ENCODE results near the gene UBE3D. TPM values are rescaled to one million over a fixed set of nuclear protein-coding genes. Genes with fewer than 3 reads are reported as not detected.
"Not testable (repeated sequence)": the region's sequence is repeated elsewhere in the genome, so short reads cannot be mapped to it uniquely, and the experiment has no call there.

The UBE3D gene
- total RNA-seq, 1 experiment from 2014 or later: 10.9 TPM

DNA sequence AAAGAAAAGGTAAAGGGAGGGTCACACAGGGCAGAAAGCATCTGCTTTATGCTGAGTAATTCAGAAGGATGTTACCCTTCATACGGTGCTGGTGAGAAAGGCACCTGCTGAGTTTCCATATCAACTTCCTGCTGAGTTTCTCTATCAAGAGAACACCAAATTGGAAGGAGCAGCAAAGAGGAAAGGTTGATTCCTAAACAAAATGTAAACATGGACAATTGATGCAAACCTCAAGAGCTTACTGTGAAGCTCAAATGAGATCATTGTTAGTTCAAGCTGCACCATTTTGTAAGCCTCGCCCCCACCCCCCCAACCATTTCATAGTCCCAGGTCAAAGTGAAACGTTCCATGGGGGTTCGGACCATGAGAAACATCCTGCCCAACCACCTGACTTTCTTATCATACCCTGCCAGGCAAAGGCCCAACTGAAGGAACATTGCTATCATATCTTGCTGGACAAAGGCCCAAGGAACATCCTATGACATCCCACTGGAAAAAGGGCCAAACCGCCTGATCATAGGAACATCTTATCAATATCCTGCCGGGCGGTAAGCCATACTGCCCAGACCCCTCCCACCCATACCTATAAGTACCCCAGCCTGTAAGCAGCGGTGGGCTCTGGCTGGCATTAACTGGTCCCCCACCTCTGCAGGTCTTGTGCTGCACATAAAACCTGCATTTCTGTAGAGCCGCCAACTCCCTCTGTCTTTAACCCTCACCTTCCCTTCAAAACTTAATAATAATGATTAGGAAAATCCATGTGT lies 171.6 kb downstream of the UBE3D start:
- Histone ChIP-seq H3K4me3 (ENCODE audit: low read depth, low read length) (no peak overlapping the region), H3K36me3 (ENCODE audit: control insufficient read depth, insufficient read depth, low read length) (no peaks in the 10 kb centered on the region), H3K9me3 (no peaks in the 10 kb centered on the region), H3K4me1 (no peaks in the 10 kb centered on the region), H3K27me3 (replicated peaks; ENCODE audit: control insufficient read depth, insufficient read depth, low read length) (no peaks in the 10 kb centered on the region)
- ChIA-PET CTCF (no interaction called here), POLR2A (no interaction called here)
- no peak overlapping the region for H3K27ac Mint-ChIP-seq (ENCODE audit: unreplicated experiment)
- no peaks in the 10 kb centered on the region for H3K36me3 Mint-ChIP-seq (ENCODE audit: insufficient read depth, unreplicated experiment)
- no peak for DNase-seq
- TF ChIP-seq, protein P1, sequence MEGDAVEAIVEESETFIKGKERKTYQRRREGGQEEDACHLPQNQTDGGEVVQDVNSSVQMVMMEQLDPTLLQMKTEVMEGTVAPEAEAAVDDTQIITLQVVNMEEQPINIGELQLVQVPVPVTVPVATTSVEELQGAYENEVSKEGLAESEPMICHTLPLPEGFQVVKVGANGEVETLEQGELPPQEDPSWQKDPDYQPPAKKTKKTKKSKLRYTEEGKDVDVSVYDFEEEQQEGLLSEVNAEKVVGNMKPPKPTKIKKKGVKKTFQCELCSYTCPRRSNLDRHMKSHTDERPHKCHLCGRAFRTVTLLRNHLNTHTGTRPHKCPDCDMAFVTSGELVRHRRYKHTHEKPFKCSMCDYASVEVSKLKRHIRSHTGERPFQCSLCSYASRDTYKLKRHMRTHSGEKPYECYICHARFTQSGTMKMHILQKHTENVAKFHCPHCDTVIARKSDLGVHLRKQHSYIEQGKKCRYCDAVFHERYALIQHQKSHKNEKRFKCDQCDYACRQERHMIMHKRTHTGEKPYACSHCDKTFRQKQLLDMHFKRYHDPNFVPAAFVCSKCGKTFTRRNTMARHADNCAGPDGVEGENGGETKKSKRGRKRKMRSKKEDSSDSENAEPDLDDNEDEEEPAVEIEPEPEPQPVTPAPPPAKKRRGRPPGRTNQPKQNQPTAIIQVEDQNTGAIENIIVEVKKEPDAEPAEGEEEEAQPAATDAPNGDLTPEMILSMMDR (IDR thresholded peaks at IDR 0.05; ENCODE audit: insufficient read depth in 1 of 2, low read depth in 1 of 2, low read length in 1 of 2, severe bottlenecking in 1 of 2, unreplicated experiment in 1 of 2): no peak
- no peak overlapping the region for H3K4me3 Mint-ChIP-seq (ENCODE audit: unreplicated experiment)
- H3K9me3 Mint-ChIP-seq (ENCODE audit: unreplicated experiment): no peaks in the 10 kb centered on the region
- H3K27me3 Mint-ChIP-seq (ENCODE audit: insufficient read depth, unreplicated experiment): no peaks in the 10 kb centered on the region
- no TSS peak for BruUV-seq (replicated peaks)
- no peaks in the 10 kb centered on the region for H3K4me1 Mint-ChIP-seq (ENCODE audit: low read depth, unreplicated experiment)
- intact Hi-C loops (cut with micrococcal nuclease; ENCODE audit: unreplicated experiment): no loop called here

DNA sequence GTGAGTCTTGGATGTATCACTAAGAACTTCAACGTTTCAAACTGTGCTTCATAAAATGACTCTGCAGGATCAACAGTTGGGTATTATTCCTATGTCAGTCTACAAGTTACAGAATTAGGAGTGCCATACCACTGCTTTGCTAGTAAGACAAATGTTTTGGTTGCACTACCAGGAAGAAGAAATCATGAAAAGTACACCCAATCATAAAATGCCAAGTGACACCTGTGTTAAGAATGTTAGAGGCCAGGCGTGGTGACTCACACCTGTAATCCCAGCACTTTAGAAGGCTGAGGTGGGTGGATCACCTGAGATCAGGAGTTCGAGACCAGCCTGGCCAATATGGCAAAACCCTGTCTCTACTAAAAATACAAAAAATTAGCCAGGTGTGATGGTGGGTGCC lies 174.1 kb downstream of the UBE3D start:
- not testable (repeated sequence) for H3K27me3 ChIP-seq (replicated peaks; ENCODE audit: control insufficient read depth, insufficient read depth, low read length)

DNA sequence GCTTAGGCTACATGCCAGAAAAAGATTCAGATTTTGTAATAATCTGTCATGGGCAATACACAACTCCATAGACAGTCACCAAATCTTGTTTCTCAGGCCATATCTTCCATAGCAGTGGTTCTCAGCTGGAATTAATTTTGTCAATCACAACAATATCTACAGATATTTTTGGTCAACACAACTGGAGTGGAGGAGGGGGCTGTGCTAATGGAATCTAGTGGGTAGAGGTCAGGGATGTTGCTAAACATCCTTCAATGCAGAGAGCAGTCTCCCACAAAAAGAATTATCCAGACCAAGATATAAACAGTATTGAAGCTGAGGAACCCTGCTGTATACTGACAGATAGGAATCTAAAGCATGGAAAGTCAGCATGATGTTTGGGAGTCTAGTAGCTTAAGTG lies 174.6 kb downstream of the UBE3D start:
- no peaks in the 10 kb centered on the region for H3K9me3 ChIP-seq
- no peaks in the 10 kb centered on the region for H3K36me3 ChIP-seq (ENCODE audit: control insufficient read depth, insufficient read depth, low read length)
- no peak for DNase-seq
- intact Hi-C loops (cut with micrococcal nuclease; ENCODE audit: unreplicated experiment): no loop called here
- TF ChIP-seq, protein P1 (IDR thresholded peaks at IDR 0.05; ENCODE audit: insufficient read depth in 1 of 2, low read depth in 1 of 2, low read length in 1 of 2, severe bottlenecking in 1 of 2, unreplicated experiment in 1 of 2): no peak
- no peak overlapping the region for H3K4me3 Mint-ChIP-seq (ENCODE audit: unreplicated experiment)
- no peaks in the 10 kb centered on the region for H3K4me1 Mint-ChIP-seq (ENCODE audit: low read depth, unreplicated experiment)
- H3K9me3 Mint-ChIP-seq (ENCODE audit: unreplicated experiment): no peaks in the 10 kb centered on the region
- no peak overlapping the region for H3K4me3 ChIP-seq (ENCODE audit: low read depth, low read length)
- POLR2A ChIA-PET: no interaction called here
- CTCF ChIA-PET: no interaction called here
- no peak overlapping the region for H3K27ac Mint-ChIP-seq (ENCODE audit: unreplicated experiment)
- no peaks in the 10 kb centered on the region for H3K4me1 ChIP-seq
- no peaks in the 10 kb centered on the region for H3K27me3 ChIP-seq (replicated peaks; ENCODE audit: control insufficient read depth, insufficient read depth, low read length)
- H3K36me3 Mint-ChIP-seq (ENCODE audit: insufficient read depth, unreplicated experiment): no peaks in the 10 kb centered on the region
- BruUV-seq (replicated peaks): no TSS peak
- H3K27me3 Mint-ChIP-seq (ENCODE audit: insufficient read depth, unreplicated experiment): no peaks in the 10 kb centered on the region

More for the DNA sequence above, 174.1 kb downstream of the UBE3D start:
- H3K27me3 Mint-ChIP-seq (ENCODE audit: insufficient read depth, unreplicated experiment); H3K27ac Mint-ChIP-seq (ENCODE audit: unreplicated experiment); H3K9me3 Mint-ChIP-seq (ENCODE audit: unreplicated experiment); H3K4me3 Mint-ChIP-seq (ENCODE audit: unreplicated experiment); H3K4me3 ChIP-seq (ENCODE audit: low read depth, low read length); H3K36me3 Mint-ChIP-seq (ENCODE audit: insufficient read depth, unreplicated experiment); H3K4me1 ChIP-seq; POLR2A ChIA-PET; H3K36me3 ChIP-seq (ENCODE audit: control insufficient read depth, insufficient read depth, low read length); CTCF ChIA-PET; intact Hi-C loops (cut with micrococcal nuclease; ENCODE audit: unreplicated experiment); DNase-seq; H3K9me3 ChIP-seq; H3K4me1 Mint-ChIP-seq (ENCODE audit: low read depth, unreplicated experiment); BruUV-seq (replicated peaks): not testable (repeated sequence)

Data from Caco-2 (cell line).